Measurements from ENCODE around the gene SORCS2.

The SORCS2 gene

DNA sequence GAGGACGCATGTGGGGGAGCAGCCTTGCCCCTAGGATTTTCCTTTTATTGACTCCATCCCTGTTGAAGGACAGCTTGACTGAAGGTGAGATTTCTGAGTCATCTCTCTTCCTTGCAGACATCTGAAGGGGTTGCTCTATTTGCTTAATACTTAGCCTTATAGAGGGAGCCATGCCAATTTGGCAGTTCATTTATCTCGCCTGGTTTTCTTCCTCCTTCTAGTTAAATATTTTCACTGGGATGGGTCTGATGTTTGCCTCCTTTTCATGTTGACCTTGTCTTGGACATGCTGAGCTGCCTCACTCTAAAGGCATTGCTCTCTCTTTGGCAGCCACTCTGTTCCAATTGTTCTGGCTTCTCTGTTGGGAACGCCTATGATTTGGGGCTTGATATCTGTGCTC lies 393.4 kb downstream of the SORCS2 start:
- Histone ChIP-seq H3K9me3 (ENCODE audit: insufficient read depth, low read length, severe bottlenecking) (no peaks in the 10 kb centered on the region), H3K9ac (ENCODE audit: low read depth, low read length) (no peak overlapping the region), H3K4me1 (ENCODE audit: insufficient read depth, low read length) (no peaks in the 10 kb centered on the region), H3K4me2 (ENCODE audit: insufficient read depth, low read length) (no peak overlapping the region), H4K20me1 (ENCODE audit: insufficient read depth, low read length) (peaks cover 2% of the 10 kb centered on the region; the same call in 1 of the 2 replicates), H3K27me3 (ENCODE audit: insufficient read depth, low read length, poor library complexity) (no peaks in the 10 kb centered on the region), H3K4me3 (ENCODE audit: low read depth in 1 of 2, low read length in 2 of 2) (no peak overlapping the region), H3K27ac (ENCODE audit: low read length) (no peak overlapping the region), H3K79me2 (ENCODE audit: insufficient read depth, low read length) (no peaks in the 10 kb centered on the region), H2AFZ (ENCODE audit: low read depth, low read length) (no peak overlapping the region), H3K36me3 (ENCODE audit: insufficient read depth, low read length) (no peaks in the 10 kb centered on the region)
- TF ChIP-seq EZH2 (IDR thresholded peaks at IDR 0.05; ENCODE audit: borderline replicate concordance, low read depth, low read length, severe bottlenecking), result no peak
- TF ChIP-seq, protein P1, sequence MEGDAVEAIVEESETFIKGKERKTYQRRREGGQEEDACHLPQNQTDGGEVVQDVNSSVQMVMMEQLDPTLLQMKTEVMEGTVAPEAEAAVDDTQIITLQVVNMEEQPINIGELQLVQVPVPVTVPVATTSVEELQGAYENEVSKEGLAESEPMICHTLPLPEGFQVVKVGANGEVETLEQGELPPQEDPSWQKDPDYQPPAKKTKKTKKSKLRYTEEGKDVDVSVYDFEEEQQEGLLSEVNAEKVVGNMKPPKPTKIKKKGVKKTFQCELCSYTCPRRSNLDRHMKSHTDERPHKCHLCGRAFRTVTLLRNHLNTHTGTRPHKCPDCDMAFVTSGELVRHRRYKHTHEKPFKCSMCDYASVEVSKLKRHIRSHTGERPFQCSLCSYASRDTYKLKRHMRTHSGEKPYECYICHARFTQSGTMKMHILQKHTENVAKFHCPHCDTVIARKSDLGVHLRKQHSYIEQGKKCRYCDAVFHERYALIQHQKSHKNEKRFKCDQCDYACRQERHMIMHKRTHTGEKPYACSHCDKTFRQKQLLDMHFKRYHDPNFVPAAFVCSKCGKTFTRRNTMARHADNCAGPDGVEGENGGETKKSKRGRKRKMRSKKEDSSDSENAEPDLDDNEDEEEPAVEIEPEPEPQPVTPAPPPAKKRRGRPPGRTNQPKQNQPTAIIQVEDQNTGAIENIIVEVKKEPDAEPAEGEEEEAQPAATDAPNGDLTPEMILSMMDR (IDR thresholded peaks at IDR 0.05; ENCODE audit: borderline replicate concordance, extremely low read depth, low read length, poor library complexity, severe bottlenecking), result no peak
- DNase-seq, result no peak
- ATAC-seq (ENCODE audit: insufficient read depth, low read depth), result no peak

DNA sequence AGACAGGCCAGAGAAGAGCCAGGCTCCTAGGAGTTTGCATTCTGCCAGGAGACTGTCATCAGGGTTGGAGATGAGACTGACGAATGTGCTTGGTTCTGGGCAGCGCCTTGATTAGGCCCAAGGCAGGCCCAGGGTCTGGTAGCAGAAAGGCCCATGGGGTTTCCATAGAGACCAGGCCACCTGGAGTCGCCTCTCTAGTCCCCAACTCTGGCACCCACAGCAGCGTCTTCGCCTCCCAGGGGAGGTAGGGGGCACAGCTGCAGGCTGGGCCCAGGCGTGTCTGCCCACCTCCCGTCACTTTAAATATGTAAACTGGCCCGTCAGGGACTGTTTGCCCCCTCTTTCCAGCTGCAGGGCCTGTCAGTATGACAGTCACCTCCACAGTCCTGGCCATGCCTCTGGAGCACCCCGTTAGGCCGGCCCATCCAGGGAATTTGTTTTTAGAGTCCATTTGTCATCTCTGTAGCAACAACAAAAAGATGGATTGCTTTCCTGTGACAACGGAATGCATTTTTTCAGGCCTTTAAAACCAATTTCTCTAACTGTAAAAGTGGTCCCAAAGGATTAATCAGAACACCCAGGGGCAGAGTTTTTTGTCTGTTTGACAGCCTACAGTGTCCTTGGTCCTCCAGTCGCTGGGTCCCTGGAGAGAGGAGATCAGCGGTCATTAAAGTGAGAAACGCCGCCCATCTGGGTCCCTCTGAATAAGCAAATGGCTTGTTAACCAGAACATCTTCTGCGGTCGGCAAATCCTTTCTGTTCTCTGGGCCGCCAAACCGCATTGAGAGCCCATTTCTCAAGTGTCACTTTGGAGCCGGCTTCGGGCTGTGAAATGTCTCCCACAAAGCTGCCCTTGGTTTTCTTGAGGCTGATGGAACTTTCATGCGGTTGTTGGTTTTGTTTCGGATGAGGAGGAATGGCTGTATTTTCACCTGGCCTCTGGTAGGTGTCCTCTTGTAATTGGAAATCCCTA lies 395.4 kb downstream of the SORCS2 start:
- ATAC-seq (ENCODE audit: insufficient read depth, low read depth) (no peak), DNase-seq (no peak)
- Histone ChIP-seq H3K4me2 (ENCODE audit: insufficient read depth, low read length) (no peak overlapping the region), H3K27ac (ENCODE audit: low read length) (no peak overlapping the region), H3K27me3 (ENCODE audit: insufficient read depth, low read length, poor library complexity) (no peaks in the 10 kb centered on the region), H3K4me3 (ENCODE audit: low read depth in 1 of 2, low read length in 2 of 2) (no peak overlapping the region), H3K9me3 (ENCODE audit: insufficient read depth, low read length, severe bottlenecking) (no peaks in the 10 kb centered on the region), H3K4me1 (ENCODE audit: insufficient read depth, low read length) (no peaks in the 10 kb centered on the region), H2AFZ (ENCODE audit: low read depth, low read length) (no peak overlapping the region), H3K9ac (ENCODE audit: low read depth, low read length) (no peak overlapping the region), H4K20me1 (ENCODE audit: insufficient read depth, low read length) (peaks cover 2% of the 10 kb centered on the region; the same call in 1 of the 2 replicates), H3K79me2 (ENCODE audit: insufficient read depth, low read length) (no peaks in the 10 kb centered on the region), H3K36me3 (ENCODE audit: insufficient read depth, low read length) (no peaks in the 10 kb centered on the region)
- no peak for TF ChIP-seq EZH2 (IDR thresholded peaks at IDR 0.05; ENCODE audit: borderline replicate concordance, low read depth, low read length, severe bottlenecking)
- TF ChIP-seq, protein P1 (IDR thresholded peaks at IDR 0.05; ENCODE audit: borderline replicate concordance, extremely low read depth, low read length, poor library complexity, severe bottlenecking), result no peak

DNA sequence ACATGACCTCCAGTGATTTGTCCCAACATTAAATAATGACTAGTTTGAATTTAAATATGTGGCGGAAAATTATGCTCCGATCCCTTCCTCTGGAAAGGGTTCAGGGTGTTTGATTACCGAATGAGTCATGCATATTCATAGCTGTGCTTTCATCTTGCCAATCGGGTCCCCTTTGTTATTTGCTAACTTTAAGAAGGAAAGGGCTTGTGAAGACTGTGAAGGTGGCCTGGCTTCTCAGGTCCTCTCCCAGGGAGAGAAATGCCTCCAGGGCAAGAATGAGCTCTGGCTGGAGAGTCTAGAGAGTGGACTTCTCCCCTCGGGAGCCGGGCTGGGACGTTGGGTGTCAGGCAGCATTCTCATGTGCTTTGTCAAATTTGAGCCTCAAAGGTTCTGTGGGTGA lies 397.9 kb downstream of the SORCS2 start:
- TF ChIP-seq EZH2 (IDR thresholded peaks at IDR 0.05; ENCODE audit: borderline replicate concordance, low read depth, low read length, severe bottlenecking), result no peak
- TF ChIP-seq, protein P1 (IDR thresholded peaks at IDR 0.05; ENCODE audit: borderline replicate concordance, extremely low read depth, low read length, poor library complexity, severe bottlenecking), result no peak
- Histone ChIP-seq H2AFZ (ENCODE audit: low read depth, low read length) (no peak overlapping the region), H3K4me2 (ENCODE audit: insufficient read depth, low read length) (no peak overlapping the region), H4K20me1 (ENCODE audit: insufficient read depth, low read length) (no peaks in the 10 kb centered on the region), H3K4me1 (ENCODE audit: insufficient read depth, low read length) (no peaks in the 10 kb centered on the region), H3K9ac (ENCODE audit: low read depth, low read length) (no peak overlapping the region), H3K4me3 (ENCODE audit: low read depth in 1 of 2, low read length in 2 of 2) (no peak overlapping the region), H3K27ac (ENCODE audit: low read length) (no peak overlapping the region), H3K79me2 (ENCODE audit: insufficient read depth, low read length) (no peaks in the 10 kb centered on the region), H3K27me3 (ENCODE audit: insufficient read depth, low read length, poor library complexity) (no peaks in the 10 kb centered on the region), H3K36me3 (ENCODE audit: insufficient read depth, low read length) (no peaks in the 10 kb centered on the region), H3K9me3 (ENCODE audit: insufficient read depth, low read length, severe bottlenecking) (no peaks in the 10 kb centered on the region)
- DNase-seq (no peak), ATAC-seq (ENCODE audit: insufficient read depth, low read depth) (no peak)
